Esophagus squamous epithelium (tissue), 4 donors: ENCODE measurements around the gene MRPS27.

Experiments
- POLR2A ChIP-seq, 4 donors: fragments of 450-650 bp; IDR thresholded peaks; one replicate each; pipeline ENCODE4 v1.6.1; 2017; ENCODE audit warnings: antibody characterized with exemption in 4 of 4, mild to moderate bottlenecking in 4 of 4, moderate library complexity in 3 of 4
- TF ChIP-seq, protein P1 (sequence below), 6 experiments: fragments of 450-650 bp in 4 of 6; fragments of 200-600 bp in 2 of 6; sonication (generic) in 2 of 6; IDR thresholded peaks; one replicate each; pipeline ENCODE4 v1.5.1; 2016 to 2019; ENCODE audit warnings: antibody characterized with exemption in 6 of 6, mild to moderate bottlenecking in 4 of 6, moderate library complexity in 4 of 6

DNA sequence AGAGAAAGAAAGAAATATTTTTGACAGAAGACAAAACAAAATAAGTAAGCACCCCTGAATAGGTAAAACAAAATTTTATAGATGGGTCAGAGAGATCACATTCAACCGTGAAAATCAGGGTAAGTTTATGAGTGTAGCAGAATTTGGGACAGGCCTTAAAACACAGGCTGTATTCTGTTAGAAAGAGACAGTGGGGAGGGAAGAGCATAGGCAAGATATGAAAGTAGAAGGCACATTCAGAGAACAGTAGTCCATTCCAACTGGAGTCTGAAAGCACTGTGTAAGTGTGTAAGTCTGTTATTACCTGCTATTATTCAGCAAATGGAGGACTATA lies 38.6 kb downstream of the MRPS27 start:
- TF ChIP-seq, protein P1, sequence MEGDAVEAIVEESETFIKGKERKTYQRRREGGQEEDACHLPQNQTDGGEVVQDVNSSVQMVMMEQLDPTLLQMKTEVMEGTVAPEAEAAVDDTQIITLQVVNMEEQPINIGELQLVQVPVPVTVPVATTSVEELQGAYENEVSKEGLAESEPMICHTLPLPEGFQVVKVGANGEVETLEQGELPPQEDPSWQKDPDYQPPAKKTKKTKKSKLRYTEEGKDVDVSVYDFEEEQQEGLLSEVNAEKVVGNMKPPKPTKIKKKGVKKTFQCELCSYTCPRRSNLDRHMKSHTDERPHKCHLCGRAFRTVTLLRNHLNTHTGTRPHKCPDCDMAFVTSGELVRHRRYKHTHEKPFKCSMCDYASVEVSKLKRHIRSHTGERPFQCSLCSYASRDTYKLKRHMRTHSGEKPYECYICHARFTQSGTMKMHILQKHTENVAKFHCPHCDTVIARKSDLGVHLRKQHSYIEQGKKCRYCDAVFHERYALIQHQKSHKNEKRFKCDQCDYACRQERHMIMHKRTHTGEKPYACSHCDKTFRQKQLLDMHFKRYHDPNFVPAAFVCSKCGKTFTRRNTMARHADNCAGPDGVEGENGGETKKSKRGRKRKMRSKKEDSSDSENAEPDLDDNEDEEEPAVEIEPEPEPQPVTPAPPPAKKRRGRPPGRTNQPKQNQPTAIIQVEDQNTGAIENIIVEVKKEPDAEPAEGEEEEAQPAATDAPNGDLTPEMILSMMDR (IDR thresholded peaks at IDR 0.05) = no peak
- no peak for TF ChIP-seq POLR2A (IDR thresholded peaks at IDR 0.05)
